ENCODE measurements around the gene PRDM15.

GRCh38 chr21:41813226-41813625, 65.9 kb downstream of the PRDM15 start:
- TF ChIP-seq POLR2A (IDR thresholded peaks at IDR 0.05) (no peak), POLR2AphosphoS5 (IDR thresholded peaks at IDR 0.05) (no peak), CTCF (IDR thresholded peaks at IDR 0.05) (no peak), EP300 (IDR thresholded peaks at IDR 0.05) (no peak)
